ENCODE data around the gene RFT1.

The RFT1 gene

GRCh38 chr3:53091011-53091410 lies 39.2 kb downstream of the RFT1 start:
- no peak for TF ChIP-seq CTCF (conservative IDR thresholded peaks at IDR 0.05)
- H3K27ac ChIP-seq = no peak overlapping the region

- no peak overlapping the region for H3K27ac ChIP-seq
- TF ChIP-seq CTCF (conservative IDR thresholded peaks at IDR 0.05) = no peak
Measured at GRCh38 chr3:53089511-53089910, 40.7 kb downstream of the RFT1 start.

- no peak overlapping the region for H3K27ac ChIP-seq
- TF ChIP-seq CTCF (conservative IDR thresholded peaks at IDR 0.05) = no peak
Measured at GRCh38 chr3:53085476-53085875, 44.8 kb downstream of the RFT1 start.

GRCh38 chr3:53084310-53085001 lies 45.8 kb downstream of the RFT1 start:
- TF ChIP-seq CTCF (conservative IDR thresholded peaks at IDR 0.05) = no peak
- H3K27ac ChIP-seq = no peak overlapping the region

- no peak overlapping the region for H3K27ac ChIP-seq
- no peak for TF ChIP-seq CTCF (conservative IDR thresholded peaks at IDR 0.05)
Measured at GRCh38 chr3:53083949-53084309, 46.3 kb downstream of the RFT1 start.

GRCh38 chr3:53083521-53083920 lies 46.7 kb downstream of the RFT1 start:
- TF ChIP-seq CTCF (conservative IDR thresholded peaks at IDR 0.05) = no peak
- no peak overlapping the region for H3K27ac ChIP-seq

- no peak for TF ChIP-seq CTCF (conservative IDR thresholded peaks at IDR 0.05)
Measured at GRCh38 chr3:53082736-53083135, 47.5 kb downstream of the RFT1 start.

More at GRCh38 chr3:53082736-53083135, 47.5 kb downstream of the RFT1 start:
- no peak overlapping the region for H3K27ac ChIP-seq

Data from VCaP (cell line).